GM18502 (cell line): ENCODE results near the gene RANBP3.
"Not testable (repeated sequence)": the region's sequence is repeated elsewhere in the genome, so short reads cannot be mapped to it uniquely, and the experiment has no call there.

ENCODE experiments used
- ATAC-seq: cut with Tn5 transposase; IDR thresholded peaks from one replicate; pipeline ENCODE4 v1.9.1; 2021; ENCODE audit warnings: mild to moderate bottlenecking; ENCODE audit not compliant: unreplicated experiment, poor library complexity

Gene RANBP3

GRCh38 chr19:5893907-5894703 is 83.8 kb downstream of the RANBP3 start:
- no peak for ATAC-seq

- no peak for ATAC-seq
These were observed 84.5 kb downstream of the RANBP3 start for GRCh38 chr19:5893296-5893903.

GRCh38 chr19:5892772-5893275 is 85.1 kb downstream of the RANBP3 start:
- ATAC-seq = no peak

GRCh38 chr19:5891938-5892771 is 85.8 kb downstream of the RANBP3 start:
- no peak for ATAC-seq

- no peak for ATAC-seq
These were observed 86.4 kb downstream of the RANBP3 start for GRCh38 chr19:5891572-5891937.

- no peak for ATAC-seq
These were observed 87.8 kb downstream of the RANBP3 start for GRCh38 chr19:5890099-5890498.

- no peak for ATAC-seq
These were observed 88.5 kb downstream of the RANBP3 start for GRCh38 chr19:5889288-5889971.

GRCh38 chr19:5884065-5884811 is 93.7 kb downstream of the RANBP3 start:
- not testable (repeated sequence) for ATAC-seq

- not testable (repeated sequence) for ATAC-seq
These were observed 94.6 kb downstream of the RANBP3 start for GRCh38 chr19:5883157-5883873.

- no peak for ATAC-seq
These were observed 95.4 kb downstream of the RANBP3 start for GRCh38 chr19:5882421-5882968.

GRCh38 chr19:5881543-5882299 is 96.2 kb downstream of the RANBP3 start:
- no peak for ATAC-seq

- no peak for ATAC-seq
These were observed 97.3 kb downstream of the RANBP3 start for GRCh38 chr19:5880604-5881078.

GRCh38 chr19:5880196-5880595 is 97.7 kb downstream of the RANBP3 start:
- ATAC-seq = no peak

GRCh38 chr19:5877882-5878281 is 100.1 kb downstream of the RANBP3 start:
- ATAC-seq = no peak

- no peak for ATAC-seq
These were observed 100.5 kb downstream of the RANBP3 start for GRCh38 chr19:5877427-5877826.

- ATAC-seq = not testable (repeated sequence)
These were observed 103.4 kb downstream of the RANBP3 start for GRCh38 chr19:5874496-5874895.

- no peak for ATAC-seq
These were observed 104.2 kb downstream of the RANBP3 start for GRCh38 chr19:5873617-5874199.
